GM10266 (cell line): Measurements from ENCODE around the gene PRKN.

Experiments
- DNase-seq: peaks from one replicate; pipeline ENCODE4 v3.0.0; 2012; ENCODE audit errors: extremely low spot score
- TF ChIP-seq, protein P1 (sequence below): IDR thresholded peaks from 2 replicates; pipeline ENCODE4 v1.5.1; 2012; ENCODE audit warnings: mild to moderate bottlenecking, low read depth; ENCODE audit not compliant: control insufficient read depth, insufficient read depth; ENCODE audit errors: missing control alignments

The PRKN gene

DNA sequence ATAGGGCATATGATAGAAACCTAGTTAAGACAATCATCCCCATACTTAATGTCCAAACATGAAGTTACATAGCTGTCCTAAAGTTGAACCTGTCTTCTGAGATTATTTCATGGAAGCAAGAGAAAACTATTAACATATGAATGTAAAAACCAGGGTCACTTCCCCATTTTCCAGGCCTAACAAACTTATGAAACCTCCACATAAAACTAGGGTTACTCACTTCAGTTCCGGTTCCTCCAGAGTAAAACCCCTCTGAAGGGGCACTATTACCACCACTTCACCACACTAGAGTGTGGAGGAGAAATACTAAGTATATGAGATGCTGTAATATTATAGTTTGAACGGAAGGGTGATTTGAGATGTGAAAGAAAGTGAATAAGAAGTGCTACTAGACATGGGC lies 14.9 kb downstream of the PRKN start:
- TF ChIP-seq, protein P1, sequence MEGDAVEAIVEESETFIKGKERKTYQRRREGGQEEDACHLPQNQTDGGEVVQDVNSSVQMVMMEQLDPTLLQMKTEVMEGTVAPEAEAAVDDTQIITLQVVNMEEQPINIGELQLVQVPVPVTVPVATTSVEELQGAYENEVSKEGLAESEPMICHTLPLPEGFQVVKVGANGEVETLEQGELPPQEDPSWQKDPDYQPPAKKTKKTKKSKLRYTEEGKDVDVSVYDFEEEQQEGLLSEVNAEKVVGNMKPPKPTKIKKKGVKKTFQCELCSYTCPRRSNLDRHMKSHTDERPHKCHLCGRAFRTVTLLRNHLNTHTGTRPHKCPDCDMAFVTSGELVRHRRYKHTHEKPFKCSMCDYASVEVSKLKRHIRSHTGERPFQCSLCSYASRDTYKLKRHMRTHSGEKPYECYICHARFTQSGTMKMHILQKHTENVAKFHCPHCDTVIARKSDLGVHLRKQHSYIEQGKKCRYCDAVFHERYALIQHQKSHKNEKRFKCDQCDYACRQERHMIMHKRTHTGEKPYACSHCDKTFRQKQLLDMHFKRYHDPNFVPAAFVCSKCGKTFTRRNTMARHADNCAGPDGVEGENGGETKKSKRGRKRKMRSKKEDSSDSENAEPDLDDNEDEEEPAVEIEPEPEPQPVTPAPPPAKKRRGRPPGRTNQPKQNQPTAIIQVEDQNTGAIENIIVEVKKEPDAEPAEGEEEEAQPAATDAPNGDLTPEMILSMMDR: no peak
- no peak for DNase-seq

DNA sequence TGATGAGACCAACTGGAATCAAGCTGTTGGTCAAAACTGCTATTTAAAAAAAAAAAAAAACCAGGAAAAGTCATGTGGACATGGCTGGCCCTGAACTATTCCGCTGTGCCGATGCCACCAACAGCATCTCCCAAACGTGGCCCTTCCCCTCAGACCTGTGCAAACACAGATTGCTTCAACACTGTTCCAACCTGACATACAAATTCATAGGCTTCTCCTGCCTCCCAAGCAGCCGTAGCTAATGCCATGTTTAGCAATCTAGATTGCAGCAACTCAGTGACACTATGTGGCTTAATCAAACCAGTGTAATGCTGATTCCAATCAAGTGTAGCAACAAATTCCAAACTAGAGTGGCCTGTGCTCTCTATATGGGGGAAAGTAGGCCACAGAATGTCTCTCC lies 16.2 kb downstream of the PRKN start:
- no peak for DNase-seq
- TF ChIP-seq, protein P1: no peak

DNA sequence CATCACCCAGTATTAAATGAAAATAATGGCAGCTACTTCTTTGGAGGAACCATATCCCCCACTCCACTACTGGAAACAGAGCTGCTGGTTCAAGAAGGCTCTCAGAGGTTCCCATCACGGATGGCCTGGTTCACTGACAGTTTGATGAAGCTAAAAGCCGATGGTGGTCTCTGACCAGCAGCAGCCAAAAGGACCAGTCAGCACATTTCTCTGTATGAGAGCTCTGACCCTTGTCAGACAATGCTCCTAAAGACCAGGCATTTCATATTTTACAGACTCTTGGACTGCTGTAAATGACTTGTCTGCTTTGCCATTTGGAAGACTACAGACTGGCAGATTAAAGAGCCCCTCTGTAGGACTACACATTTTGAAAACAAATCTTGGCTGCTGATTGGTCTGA lies 16.6 kb downstream of the PRKN start:
- DNase-seq: no peak
- TF ChIP-seq, protein P1: no peak

DNA sequence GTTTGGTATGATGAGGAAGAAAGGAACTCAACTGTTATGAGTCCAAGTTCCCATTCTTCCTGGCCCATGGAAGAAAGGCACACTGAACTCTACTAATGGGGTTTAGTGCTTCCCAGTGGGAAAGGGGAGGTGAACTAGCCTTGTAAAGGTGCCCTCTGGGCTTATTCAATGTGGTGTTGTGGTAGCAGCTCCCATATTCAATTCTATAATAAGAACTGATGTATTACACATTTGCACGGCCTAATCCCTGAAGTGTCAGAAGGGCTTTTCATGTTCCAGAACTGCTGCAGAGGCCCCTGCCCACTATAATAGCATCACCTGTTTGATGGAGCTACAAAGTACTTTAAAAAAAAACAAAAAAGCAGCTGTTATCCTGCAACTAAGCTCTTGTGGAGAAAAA lies 17.1 kb downstream of the PRKN start:
- TF ChIP-seq, protein P1: no peak
- no peak for DNase-seq

DNA sequence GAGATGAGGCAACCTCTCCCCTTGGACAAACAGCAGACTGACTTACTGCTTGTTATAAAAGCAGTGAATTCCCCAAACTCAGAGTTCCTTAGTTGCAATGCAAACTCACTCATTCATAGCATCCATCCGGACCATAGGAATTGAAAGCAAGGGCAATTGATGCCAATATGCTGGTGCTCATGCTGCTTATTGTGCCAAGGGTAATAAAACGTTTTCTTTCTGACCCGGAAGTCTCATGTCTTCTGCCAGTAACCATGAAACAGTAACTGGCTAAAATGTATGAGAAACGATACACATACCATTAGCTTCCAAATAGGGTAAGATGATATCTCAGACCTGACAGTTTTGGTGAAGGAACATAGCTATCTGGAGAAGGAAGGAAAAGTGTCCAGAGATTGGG lies 18.1 kb downstream of the PRKN start:
- TF ChIP-seq, protein P1: no peak

DNA sequence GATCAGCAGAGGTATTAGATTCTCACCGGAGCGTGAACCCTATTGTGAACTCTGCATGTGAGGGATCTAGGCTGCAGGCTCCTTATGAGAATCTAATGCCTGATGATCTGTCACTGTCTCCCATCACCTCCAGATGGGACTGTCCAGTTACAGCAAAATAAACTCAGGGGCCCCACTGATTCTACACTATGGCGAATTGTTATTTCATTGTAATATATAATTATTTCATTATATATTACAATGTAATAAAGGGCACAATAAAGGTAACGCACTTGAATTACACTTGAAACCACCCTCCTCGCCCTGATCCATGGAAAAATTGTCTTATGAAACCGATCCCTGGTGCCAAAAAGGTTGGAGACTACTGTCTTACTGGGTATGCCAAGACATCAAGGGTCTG lies 18.6 kb downstream of the PRKN start:
- no peak for DNase-seq
- TF ChIP-seq, protein P1: no peak

More for the DNA sequence above, 18.1 kb downstream of the PRKN start:
- no peak for DNase-seq

DNA sequence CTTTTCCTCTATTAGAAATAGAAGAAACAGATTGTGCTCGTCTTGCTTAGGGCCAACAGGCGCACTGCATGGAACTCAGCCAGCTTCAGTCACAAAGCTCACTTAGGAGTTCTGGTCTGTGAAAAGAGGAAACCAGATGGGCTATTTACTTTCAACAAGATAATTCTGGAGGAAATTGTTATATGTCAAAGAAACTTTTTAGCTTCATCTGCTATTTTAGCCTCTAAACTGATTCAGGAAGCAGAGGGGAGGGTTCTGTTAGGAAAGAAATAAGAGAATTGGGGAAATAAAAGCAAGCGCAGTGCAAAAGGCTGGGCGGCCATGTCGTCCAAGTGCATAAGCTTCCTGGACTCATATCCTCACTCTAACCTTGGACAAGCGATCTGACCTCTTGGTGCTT lies 21.3 kb downstream of the PRKN start:
- no peak for DNase-seq

More for the DNA sequence above, 21.3 kb downstream of the PRKN start:
- TF ChIP-seq, protein P1: no peak
